ENCODE data around the gene SPAG9.

DNA sequence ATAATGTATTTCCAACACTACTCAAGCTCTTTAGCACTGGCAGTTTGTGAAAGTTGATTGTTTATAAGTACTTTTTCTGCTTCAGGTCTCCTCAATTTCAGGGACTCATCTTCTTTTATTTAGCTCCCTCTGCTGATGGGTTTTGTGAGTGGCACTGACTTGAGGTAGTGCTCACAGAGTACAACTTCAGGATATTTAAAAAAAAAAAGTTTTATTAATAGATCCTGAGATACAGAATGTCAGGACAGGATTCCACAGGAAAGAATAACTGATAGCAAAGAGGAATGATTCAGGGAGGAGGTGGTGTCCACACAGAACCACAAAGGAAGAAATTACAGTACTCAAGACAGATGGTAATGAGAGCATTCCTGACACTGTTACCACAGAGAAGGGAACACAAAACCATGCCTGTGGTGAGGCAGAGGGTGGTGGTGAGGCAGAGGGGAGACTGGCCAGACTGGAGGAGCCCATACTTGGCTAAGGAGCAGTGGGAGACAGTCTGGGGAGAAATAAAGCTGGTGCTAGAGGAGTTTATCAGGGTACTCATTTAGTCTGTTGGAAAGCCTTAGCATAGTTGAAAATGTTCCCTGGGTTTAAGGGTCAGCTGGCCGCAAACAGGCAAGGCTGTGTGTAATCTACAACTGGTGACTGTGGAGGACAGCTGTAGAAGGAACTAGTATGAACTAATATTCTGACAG lies 63.7 kb downstream of the SPAG9 start:
- TF ChIP-seq POLR2AphosphoS5 (IDR thresholded peaks at IDR 0.05; ENCODE audit: low read depth, low read length) (no peak), ZFX (IDR thresholded peaks at IDR 0.05) (no peak), ZNF274 (IDR thresholded peaks at IDR 0.05; ENCODE audit: low read depth, low read length) (no peak), POLR2A (IDR thresholded peaks at IDR 0.05; ENCODE audit: borderline replicate concordance, extremely low read depth, insufficient read depth, insufficient read length) (no peak)
- TF ChIP-seq, protein P1, sequence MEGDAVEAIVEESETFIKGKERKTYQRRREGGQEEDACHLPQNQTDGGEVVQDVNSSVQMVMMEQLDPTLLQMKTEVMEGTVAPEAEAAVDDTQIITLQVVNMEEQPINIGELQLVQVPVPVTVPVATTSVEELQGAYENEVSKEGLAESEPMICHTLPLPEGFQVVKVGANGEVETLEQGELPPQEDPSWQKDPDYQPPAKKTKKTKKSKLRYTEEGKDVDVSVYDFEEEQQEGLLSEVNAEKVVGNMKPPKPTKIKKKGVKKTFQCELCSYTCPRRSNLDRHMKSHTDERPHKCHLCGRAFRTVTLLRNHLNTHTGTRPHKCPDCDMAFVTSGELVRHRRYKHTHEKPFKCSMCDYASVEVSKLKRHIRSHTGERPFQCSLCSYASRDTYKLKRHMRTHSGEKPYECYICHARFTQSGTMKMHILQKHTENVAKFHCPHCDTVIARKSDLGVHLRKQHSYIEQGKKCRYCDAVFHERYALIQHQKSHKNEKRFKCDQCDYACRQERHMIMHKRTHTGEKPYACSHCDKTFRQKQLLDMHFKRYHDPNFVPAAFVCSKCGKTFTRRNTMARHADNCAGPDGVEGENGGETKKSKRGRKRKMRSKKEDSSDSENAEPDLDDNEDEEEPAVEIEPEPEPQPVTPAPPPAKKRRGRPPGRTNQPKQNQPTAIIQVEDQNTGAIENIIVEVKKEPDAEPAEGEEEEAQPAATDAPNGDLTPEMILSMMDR (IDR thresholded peaks at IDR 0.05 in 2 of 3, conservative IDR thresholded peaks at IDR 0.05 in 1 of 3; ENCODE audit: borderline replicate concordance in 1 of 3, insufficient read depth in 1 of 3, low read depth in 2 of 3, low read length in 2 of 3), result peak; percentile 50 to 73 (median 73); a peak in 5 of 6 replicates
- TF ChIP-seq, protein P2, sequence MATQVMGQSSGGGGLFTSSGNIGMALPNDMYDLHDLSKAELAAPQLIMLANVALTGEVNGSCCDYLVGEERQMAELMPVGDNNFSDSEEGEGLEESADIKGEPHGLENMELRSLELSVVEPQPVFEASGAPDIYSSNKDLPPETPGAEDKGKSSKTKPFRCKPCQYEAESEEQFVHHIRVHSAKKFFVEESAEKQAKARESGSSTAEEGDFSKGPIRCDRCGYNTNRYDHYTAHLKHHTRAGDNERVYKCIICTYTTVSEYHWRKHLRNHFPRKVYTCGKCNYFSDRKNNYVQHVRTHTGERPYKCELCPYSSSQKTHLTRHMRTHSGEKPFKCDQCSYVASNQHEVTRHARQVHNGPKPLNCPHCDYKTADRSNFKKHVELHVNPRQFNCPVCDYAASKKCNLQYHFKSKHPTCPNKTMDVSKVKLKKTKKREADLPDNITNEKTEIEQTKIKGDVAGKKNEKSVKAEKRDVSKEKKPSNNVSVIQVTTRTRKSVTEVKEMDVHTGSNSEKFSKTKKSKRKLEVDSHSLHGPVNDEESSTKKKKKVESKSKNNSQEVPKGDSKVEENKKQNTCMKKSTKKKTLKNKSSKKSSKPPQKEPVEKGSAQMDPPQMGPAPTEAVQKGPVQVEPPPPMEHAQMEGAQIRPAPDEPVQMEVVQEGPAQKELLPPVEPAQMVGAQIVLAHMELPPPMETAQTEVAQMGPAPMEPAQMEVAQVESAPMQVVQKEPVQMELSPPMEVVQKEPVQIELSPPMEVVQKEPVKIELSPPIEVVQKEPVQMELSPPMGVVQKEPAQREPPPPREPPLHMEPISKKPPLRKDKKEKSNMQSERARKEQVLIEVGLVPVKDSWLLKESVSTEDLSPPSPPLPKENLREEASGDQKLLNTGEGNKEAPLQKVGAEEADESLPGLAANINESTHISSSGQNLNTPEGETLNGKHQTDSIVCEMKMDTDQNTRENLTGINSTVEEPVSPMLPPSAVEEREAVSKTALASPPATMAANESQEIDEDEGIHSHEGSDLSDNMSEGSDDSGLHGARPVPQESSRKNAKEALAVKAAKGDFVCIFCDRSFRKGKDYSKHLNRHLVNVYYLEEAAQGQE (IDR thresholded peaks at IDR 0.05; ENCODE audit: low read depth), result no peak
- TF ChIP-seq, protein P3, sequence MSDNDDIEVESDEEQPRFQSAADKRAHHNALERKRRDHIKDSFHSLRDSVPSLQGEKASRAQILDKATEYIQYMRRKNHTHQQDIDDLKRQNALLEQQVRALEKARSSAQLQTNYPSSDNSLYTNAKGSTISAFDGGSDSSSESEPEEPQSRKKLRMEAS (IDR thresholded peaks at IDR 0.05), result no peak
- TF ChIP-seq, protein P4, sequence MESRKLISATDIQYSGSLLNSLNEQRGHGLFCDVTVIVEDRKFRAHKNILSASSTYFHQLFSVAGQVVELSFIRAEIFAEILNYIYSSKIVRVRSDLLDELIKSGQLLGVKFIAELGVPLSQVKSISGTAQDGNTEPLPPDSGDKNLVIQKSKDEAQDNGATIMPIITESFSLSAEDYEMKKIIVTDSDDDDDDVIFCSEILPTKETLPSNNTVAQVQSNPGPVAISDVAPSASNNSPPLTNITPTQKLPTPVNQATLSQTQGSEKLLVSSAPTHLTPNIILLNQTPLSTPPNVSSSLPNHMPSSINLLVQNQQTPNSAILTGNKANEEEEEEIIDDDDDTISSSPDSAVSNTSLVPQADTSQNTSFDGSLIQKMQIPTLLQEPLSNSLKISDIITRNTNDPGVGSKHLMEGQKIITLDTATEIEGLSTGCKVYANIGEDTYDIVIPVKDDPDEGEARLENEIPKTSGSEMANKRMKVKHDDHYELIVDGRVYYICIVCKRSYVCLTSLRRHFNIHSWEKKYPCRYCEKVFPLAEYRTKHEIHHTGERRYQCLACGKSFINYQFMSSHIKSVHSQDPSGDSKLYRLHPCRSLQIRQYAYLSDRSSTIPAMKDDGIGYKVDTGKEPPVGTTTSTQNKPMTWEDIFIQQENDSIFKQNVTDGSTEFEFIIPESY (IDR thresholded peaks at IDR 0.05; ENCODE audit: extremely low read depth, insufficient replicate concordance, low read length), result no peak
